Measurements from ENCODE around the gene TLE1. TPM values are rescaled to one million over a fixed set of nuclear protein-coding genes. Genes with fewer than 3 reads are reported as not detected.
"Not testable (repeated sequence)": the region's sequence is repeated elsewhere in the genome, so short reads cannot be mapped to it uniquely, and the experiment has no call there.

TLE1 gene
- polyA plus RNA-seq, 1 donor = 65.4 TPM

GRCh38 chr9:81656004-81656403, 33.3 kb downstream of the TLE1 start:
- no peak for DNase-seq

GRCh38 chr9:81653240-81653639, 36.1 kb downstream of the TLE1 start:
- DNase-seq = no peak

DNA sequence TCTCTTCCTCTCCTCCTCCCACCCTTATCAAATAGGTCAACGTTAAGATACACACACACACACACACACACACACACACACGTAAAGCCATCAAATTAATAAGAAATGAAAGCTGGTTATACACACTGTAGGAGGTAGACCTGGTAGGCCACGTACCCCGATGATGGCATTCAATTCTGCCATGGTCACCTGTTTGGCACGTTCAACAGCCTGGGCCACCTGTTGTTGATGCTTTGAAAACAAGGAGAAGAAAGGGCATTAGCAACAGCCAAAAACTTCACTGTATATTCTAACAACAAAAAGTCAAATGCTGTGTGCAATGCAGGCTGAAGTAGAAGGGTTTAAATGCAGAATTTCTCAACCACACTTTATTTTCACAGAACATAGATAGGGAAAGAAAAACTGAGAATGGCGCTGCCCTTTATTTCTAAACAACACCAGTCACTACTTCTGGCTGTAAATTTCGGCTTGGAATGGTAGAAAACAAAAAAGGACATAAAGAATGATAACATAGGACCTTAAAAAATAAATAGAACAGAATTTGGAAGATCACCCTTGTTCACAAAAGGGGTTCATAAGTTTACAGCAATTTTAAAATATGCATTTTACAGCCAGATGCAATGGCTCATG, 37.2 kb downstream of the TLE1 start:
- no peak for DNase-seq

GRCh38 chr9:81650586-81651515, 38.5 kb downstream of the TLE1 start:
- no peak for DNase-seq

- no peak for DNase-seq
These were observed 39.7 kb downstream of the TLE1 start for GRCh38 chr9:81649475-81650240.

DNA sequence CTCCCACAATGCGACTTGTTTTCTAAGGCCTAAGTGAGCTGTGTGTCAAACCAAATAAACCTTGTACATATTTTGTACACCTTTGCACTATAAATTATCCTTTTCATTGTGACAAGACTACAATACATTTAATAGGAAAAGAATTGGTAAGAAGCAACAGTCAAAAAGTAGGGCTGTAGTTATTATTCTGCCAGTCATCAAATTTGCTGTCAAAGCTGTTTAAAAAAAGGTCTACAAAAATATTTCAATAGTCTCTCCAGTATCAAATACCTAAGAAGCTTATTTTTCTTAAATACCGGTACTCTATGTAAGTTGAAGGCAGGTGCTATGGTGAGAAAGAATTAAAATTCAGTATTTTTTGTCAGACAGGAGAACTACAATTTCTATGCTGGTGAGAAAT, 40.5 kb downstream of the TLE1 start:
- DNase-seq = no peak

DNA sequence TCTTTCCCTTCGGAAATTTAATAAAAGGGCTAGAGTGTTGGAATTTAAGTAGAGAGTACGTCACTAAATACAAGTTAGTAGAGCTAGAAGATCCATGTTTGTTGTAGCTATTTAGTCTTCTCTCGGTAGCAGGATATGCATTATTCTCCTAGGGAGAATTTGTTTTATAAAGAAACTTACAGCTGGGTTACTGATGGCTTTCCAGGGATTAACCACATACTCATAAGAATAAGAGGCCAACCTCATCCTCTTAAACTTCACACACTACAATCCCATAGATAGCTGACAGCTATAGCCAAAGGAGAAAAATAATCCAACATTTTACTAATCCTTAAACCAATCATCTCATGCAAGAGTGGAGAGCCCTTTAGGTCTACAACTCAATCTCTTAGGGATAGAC, 43.0 kb downstream of the TLE1 start:
- DNase-seq = no peak

GRCh38 chr9:81644513-81644912, 44.8 kb downstream of the TLE1 start:
- DNase-seq = not testable (repeated sequence)

GRCh38 chr9:81637276-81637675, 52.1 kb downstream of the TLE1 start:
- DNase-seq = no peak

DNA sequence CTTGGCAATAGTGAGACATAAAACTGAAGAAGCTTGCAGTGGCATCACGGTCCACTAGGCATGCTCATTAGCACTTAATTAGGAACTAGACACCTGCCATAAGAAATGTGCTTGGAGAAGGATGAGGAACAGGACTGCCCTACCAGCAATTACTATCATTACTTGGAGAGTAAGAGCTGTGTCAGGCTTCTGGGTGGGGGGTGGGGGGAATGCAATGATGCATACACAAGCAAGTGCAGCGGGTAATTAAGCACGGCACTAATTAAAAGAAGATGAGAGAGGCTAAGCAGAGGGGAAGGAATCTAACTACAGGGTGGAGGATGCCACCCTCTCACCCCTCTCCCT, 53.1 kb downstream of the TLE1 start:
- DNase-seq = no peak

GRCh38 chr9:81635521-81636254, 53.7 kb downstream of the TLE1 start:
- no peak for DNase-seq

DNA sequence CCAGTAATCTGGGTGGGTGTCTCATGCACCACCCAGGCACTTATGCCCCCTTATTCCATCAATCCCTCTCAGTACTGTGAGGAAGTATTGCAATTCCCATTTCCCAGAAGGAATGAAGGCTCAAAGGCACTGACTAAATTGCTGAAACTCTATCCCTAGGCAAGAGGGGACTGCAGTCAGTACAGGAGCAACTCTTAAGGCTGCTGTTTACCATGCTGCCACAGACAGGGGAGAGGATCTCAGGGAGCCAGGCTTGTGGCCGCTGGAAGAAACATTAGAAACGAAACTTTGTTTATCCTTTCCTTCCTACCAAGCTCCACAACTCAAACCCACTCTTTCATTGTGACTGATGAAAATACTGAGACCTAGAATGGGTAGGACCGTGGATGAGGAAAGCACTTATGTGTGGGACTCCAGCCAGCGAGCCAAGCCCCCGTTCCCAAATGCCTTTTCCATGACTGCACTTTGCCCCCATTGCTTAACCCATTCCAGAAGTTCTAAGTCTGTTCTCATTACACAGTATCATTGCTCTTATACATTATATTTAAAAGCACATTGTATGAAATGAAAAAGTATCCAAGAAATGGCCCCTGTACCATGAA, 54.3 kb downstream of the TLE1 start:
- no peak for DNase-seq

GRCh38 chr9:81633952-81634854, 55.1 kb downstream of the TLE1 start:
- DNase-seq = no peak

DNA sequence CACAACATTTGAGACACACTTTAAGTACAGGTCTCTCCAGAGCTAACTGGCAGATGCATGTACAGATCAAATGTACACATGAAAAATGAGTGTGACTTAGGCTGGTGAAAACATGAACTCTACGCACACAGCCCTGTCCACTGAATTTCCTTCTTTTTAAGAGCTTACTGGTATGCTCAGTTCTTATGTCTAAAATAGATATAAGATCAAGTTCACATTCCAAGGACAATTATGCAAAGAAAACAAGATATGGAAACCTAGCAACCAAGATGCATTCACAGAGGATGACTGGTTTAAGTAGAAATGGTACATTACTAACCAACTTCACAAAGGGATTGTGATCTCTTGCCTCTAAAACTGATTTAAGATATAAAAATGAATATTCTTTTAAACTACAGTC, 56.7 kb downstream of the TLE1 start:
- no peak for DNase-seq

DNA sequence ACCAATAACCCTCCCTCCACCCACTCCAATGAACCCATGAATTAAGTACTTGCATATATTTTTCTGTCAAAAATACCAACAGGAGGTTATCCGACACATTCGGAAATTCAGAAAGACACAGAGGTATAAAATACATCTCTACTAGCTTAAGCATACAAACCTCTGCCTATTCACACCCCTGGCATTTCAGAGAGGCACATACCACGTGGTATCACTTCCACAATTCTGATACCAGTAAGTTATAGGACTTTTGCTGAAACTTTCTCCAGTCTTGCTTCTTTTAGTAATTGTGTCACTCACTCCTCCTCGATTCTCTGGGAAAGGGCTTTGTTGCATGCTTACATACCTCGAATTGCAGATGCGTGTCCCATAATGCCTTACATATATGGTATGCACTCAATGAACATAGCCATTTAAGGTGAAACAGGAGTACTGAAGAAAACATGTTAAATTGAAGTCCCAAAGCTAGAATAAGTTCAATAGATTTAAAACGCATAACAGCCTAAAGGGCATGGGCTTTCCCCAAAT, 58.1 kb downstream of the TLE1 start:
- no peak for DNase-seq

GRCh38 chr9:81629440-81629839, 59.9 kb downstream of the TLE1 start:
- DNase-seq = no peak

DNA sequence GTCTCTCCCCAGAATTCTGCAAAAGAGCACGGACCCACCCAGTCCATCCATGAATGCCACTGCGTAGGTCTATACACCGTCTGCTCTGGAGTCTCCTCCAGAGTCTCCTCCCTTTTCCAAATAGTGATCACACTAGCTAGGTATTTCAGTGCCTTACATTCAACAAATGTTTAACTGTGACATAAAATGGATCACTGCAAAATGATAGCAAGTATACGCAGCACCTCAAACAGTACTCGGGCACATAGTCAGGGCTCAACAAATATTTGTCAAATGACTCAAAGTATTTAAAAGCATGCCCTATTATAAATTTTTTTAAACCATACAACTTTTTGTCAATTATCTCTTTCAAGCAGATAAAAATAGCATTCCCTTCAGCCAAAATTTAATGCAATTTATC, 60.5 kb downstream of the TLE1 start:
- DNase-seq = no peak

DNA sequence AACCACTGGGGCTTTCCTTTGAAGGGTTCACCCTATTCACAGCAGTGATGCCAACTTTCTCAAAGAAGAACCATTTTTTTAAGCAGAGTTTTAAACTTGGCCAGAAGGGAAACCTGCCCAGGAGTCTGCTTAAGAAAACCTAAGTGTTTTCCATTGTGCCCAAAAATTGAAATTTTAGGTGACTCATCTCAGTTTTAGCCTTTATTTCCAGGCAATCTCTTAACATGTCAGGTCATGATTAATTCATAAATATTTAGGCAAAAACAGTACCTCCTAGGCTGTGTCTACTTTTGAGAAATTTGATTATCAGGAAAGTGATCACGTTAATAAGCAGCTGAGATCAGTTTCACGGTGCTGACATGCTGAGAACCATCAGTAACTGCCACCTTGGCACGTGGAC, 61.9 kb downstream of the TLE1 start:
- no peak for DNase-seq

GRCh38 chr9:81626511-81626910, 62.8 kb downstream of the TLE1 start:
- no peak for DNase-seq

GRCh38 chr9:81625969-81626368, 63.4 kb downstream of the TLE1 start:
- no peak for DNase-seq

DNA sequence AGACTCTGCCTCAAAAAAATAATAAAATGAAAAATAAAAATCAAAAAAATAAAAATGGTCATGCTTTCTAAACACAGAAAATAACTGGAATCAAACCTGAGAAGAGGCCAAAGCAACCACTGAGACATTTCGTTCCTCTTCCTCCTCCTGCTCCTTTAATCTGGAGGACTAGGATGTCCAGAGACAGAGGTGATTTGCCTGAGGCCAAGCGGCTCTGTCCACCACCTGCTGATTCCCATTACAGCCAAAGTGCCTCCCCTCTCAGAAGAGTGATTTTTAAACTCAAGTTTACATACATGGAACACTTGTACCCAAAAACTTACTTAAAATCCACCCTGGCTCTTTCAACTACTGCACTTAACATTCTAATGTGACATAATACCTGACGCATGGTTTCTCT, 65.6 kb downstream of the TLE1 start:
- DNase-seq = no peak

Measured in left kidney (tissue), 2 donors.